Thyroid gland (tissue), 4 donors: Measurements from ENCODE around the gene ING5.
A peak's percentile ranks its signal among the peaks of the same experiment; 100 is the strongest.

ENCODE experiments used
- CTCF ChIP-seq, 6 experiments: fragments of 200-600 bp in 3 of 6; fragments of 450-650 bp in 3 of 6; sonication (generic) in 3 of 6; IDR thresholded peaks; one replicate each; pipeline ENCODE4 v1.5.1; 2016 to 2019; ENCODE audit warnings: antibody characterized with exemption in 6 of 6, mild to moderate bottlenecking in 2 of 6, inconsistent platforms in 1 of 6, moderate library complexity in 1 of 6
- POLR2A ChIP-seq, 2 donors: fragments of 450-650 bp; IDR thresholded peaks; one replicate each; pipeline ENCODE4 v1.6.1; 2017; ENCODE audit warnings: antibody characterized with exemption in 2 of 2, mild to moderate bottlenecking in 2 of 2, moderate library complexity in 1 of 2

GRCh38 chr2:241734467-241735208, 32.8 kb downstream of the ING5 start, which contains the start of gene D2HGDH:
- TF ChIP-seq CTCF (IDR thresholded peaks at IDR 0.05) (no peak), POLR2A (IDR thresholded peaks at IDR 0.05) (peak; percentile 79 to 83)
